OCI-LY7 (cell line): ENCODE data around the gene HSF2BP. TPM values are rescaled to one million over a fixed set of nuclear protein-coding genes. Genes with fewer than 3 reads are reported as not detected.

Experiments
- BruUV-seq: library from RNA; stranded (reverse); fragments of 400-500 nt; replicated peaks from 2 replicates; lab custom pipeline; 2021; lab: Mats Ljungman, UMichigan
- CTCF ChIA-PET: fragments of 300-600 bp; sonication (Branson Sonifier 250); formaldehyde crosslinking; loops from one replicate; lab custom pipeline; 2022; ENCODE audit warnings: antibody characterized with exemption; ENCODE audit not compliant: unreplicated experiment; lab: Charles Lee
- POLR2A ChIA-PET: fragments of 300-600 bp; sonication (Branson Sonifier 250); formaldehyde crosslinking; loops from one replicate; lab custom pipeline; 2022; ENCODE audit warnings: antibody characterized with exemption; lab: Charles Lee
- DNase-seq: peaks from one replicate; pipeline ENCODE4 v3.0.0-alpha.2; 2015; ENCODE audit warnings: low spot score
- H2AFZ ChIP-seq: fragments of 200-600 bp; sonication (generic), shearing (Covaris generic); 2 replicates; pipeline ENCODE4 v1.6.1; 2014; ENCODE audit warnings: mild to moderate bottlenecking, antibody characterized with exemption, low read length, moderate library complexity
- H3K27ac ChIP-seq: fragments of 200-600 bp; sonication (generic); 2 replicates; pipeline ENCODE4 v1.5.1; 2014; ENCODE audit warnings: mixed run types, low read depth, mild to moderate bottlenecking, moderate library complexity, low read length, inconsistent platforms; ENCODE audit not compliant: poor library complexity, severe bottlenecking
- H3K36me3 ChIP-seq: fragments of 200-600 bp; sonication (generic); 2 replicates; pipeline ENCODE4 v1.6.1; 2014; ENCODE audit warnings: mild to moderate bottlenecking, antibody characterized with exemption, low read length, moderate library complexity, mixed read lengths; ENCODE audit not compliant: insufficient read depth
- H3K4me1 ChIP-seq: fragments of 200-600 bp; sonication (generic); 2 replicates; pipeline ENCODE4 v1.5.1; 2014; ENCODE audit warnings: mild to moderate bottlenecking, low read length; ENCODE audit not compliant: insufficient read depth, poor library complexity, severe bottlenecking
- H3K4me2 ChIP-seq: fragments of 200-600 bp; sonication (generic); 2 replicates; pipeline ENCODE4 v1.6.1; 2014; ENCODE audit warnings: mild to moderate bottlenecking, low read length
- H3K4me3 ChIP-seq: fragments of 200-600 bp; sonication (generic); 2 replicates; pipeline ENCODE4 v1.5.1; 2014; ENCODE audit warnings: mild to moderate bottlenecking, low read depth, low read length; ENCODE audit not compliant: poor library complexity, severe bottlenecking
- H3K79me2 ChIP-seq: fragments of 200-600 bp; sonication (generic); 2 replicates; pipeline ENCODE4 v1.6.1; 2016; ENCODE audit warnings: low read depth, mild to moderate bottlenecking, low read length, moderate library complexity, mixed read lengths; ENCODE audit not compliant: insufficient read depth
- H3K9me2 ChIP-seq: fragments of 200-600 bp; sonication (generic); 2 replicates; pipeline ENCODE4 v1.6.1; 2016; ENCODE audit warnings: mild to moderate bottlenecking, low read length, mixed read lengths; ENCODE audit not compliant: insufficient read depth
- H3K9me3 ChIP-seq: fragments of 200-600 bp; sonication (generic); 2 replicates; pipeline ENCODE4 v1.6.1; 2014; ENCODE audit warnings: mild to moderate bottlenecking, mixed run types, low read length, mixed read lengths
- H4K20me1 ChIP-seq: fragments of 200-600 bp; sonication (generic); 2 replicates; pipeline ENCODE4 v1.6.1; 2014; ENCODE audit warnings: mild to moderate bottlenecking, antibody characterized with exemption, low read length, moderate library complexity, mixed read lengths; ENCODE audit not compliant: insufficient read depth
- CTCF ChIP-seq: fragments of 200-600 bp; sonication (generic); conservative IDR thresholded peaks from 2 replicates; pipeline ENCODE4 v1.5.1; 2014; ENCODE audit warnings: mild to moderate bottlenecking, antibody characterized with exemption, low read length, moderate library complexity, mixed read lengths
- EZH2phosphoT487 ChIP-seq: fragments of 200-600 bp; sonication (generic); IDR thresholded peaks from 2 replicates; pipeline ENCODE4 v1.6.1; 2018; ENCODE audit warnings: low read depth, borderline replicate concordance, mild to moderate bottlenecking, mixed run types, antibody characterized with exemption, low read length, moderate library complexity, mixed read lengths
- intact Hi-C: fragments of 100-400 bp; cut with micrococcal nuclease; formaldehyde crosslinking; loops from one replicate; pipeline ENCODE4 v1.10.0; 2022; ENCODE audit not compliant: unreplicated experiment
- total RNA-seq, 2 experiments: library from RNA; depleted of rRNA in 1 of 2; stranded (reverse); fragments of >200 nt in 1 of 2; shearing (Covaris generic) in 1 of 2; gene quantifications; 2 replicates each; pipeline ENCODE4 v1.2.3, GENCODE V29; 2014 to 2022

Gene HSF2BP
- total RNA-seq, 2 experiments from 2014 or later = 3.5 to 5.1 TPM

- TF ChIP-seq EZH2phosphoT487 (no peak), CTCF (no peak)
- no peak for DNase-seq
- no peak overlapping the region for H3K4me2 ChIP-seq
- H4K20me1 ChIP-seq = no peaks in the 10 kb centered on the region
- no peaks in the 10 kb centered on the region for H3K9me2 ChIP-seq
- H3K27ac ChIP-seq = no peak overlapping the region
- intact Hi-C loops = no loop called here
- H2AFZ ChIP-seq = no peak overlapping the region
- H3K4me1 ChIP-seq = no peaks in the 10 kb centered on the region
- no peaks in the 10 kb centered on the region for H3K9me3 ChIP-seq
- ChIA-PET POLR2A (interaction anchor here (0.7 kb wide), 1 partner anchor 15 kb away, joined by 3 read pairs; no protein-coding TSS in a partner anchor), CTCF (no interaction called here)
- H3K79me2 ChIP-seq = no peaks in the 10 kb centered on the region
- H3K4me3 ChIP-seq = no peak overlapping the region
- no peaks in the 10 kb centered on the region for H3K36me3 ChIP-seq
- no TSS peak for BruUV-seq
Measured at GRCh38 chr21:43637530-43638158, 21.6 kb downstream of the HSF2BP start.

GRCh38 chr21:43635436-43635835 is 23.9 kb downstream of the HSF2BP start:
- Histone ChIP-seq H3K36me3 (no peaks in the 10 kb centered on the region), H3K4me3 (no peak overlapping the region), H3K79me2 (no peaks in the 10 kb centered on the region), H2AFZ (no peak overlapping the region), H3K27ac (no peak overlapping the region), H4K20me1 (no peaks in the 10 kb centered on the region), H3K9me2 (no peaks in the 10 kb centered on the region), H3K4me1 (no peaks in the 10 kb centered on the region), H3K4me2 (no peak overlapping the region), H3K9me3 (no peaks in the 10 kb centered on the region)
- intact Hi-C loops = no loop called here
- ChIA-PET CTCF (no interaction called here), POLR2A (no interaction called here)
- no TSS peak for BruUV-seq
- no peak for TF ChIP-seq EZH2phosphoT487
- TF ChIP-seq CTCF = no peak
- no peak for DNase-seq

- TF ChIP-seq CTCF = no peak
- TF ChIP-seq EZH2phosphoT487 = no peak
- no TSS peak for BruUV-seq
- POLR2A ChIA-PET = no interaction called here
- no peak overlapping the region for H3K4me2 ChIP-seq
- CTCF ChIA-PET = no interaction called here
- no peaks in the 10 kb centered on the region for H3K36me3 ChIP-seq
- intact Hi-C loops = no loop called here
- H2AFZ ChIP-seq = no peak overlapping the region
- H4K20me1 ChIP-seq = no peaks in the 10 kb centered on the region
- no peak for DNase-seq
- no peaks in the 10 kb centered on the region for H3K9me2 ChIP-seq
- H3K79me2 ChIP-seq = no peaks in the 10 kb centered on the region
- H3K4me1 ChIP-seq = no peaks in the 10 kb centered on the region
- no peak overlapping the region for H3K4me3 ChIP-seq
- H3K9me3 ChIP-seq = no peaks in the 10 kb centered on the region
- H3K27ac ChIP-seq = no peak overlapping the region
Measured at GRCh38 chr21:43634618-43635017, 24.7 kb downstream of the HSF2BP start.
